IPS-18a (cell line): ENCODE results near the gene ANKFN1.
"Not testable (repeated sequence)": the region's sequence is repeated elsewhere in the genome, so short reads cannot be mapped to it uniquely, and the experiment has no call there.

Experiments used
- H3K27ac ChIP-seq: one replicate; pipeline ENCODE4 v1.5.1; 2013; ENCODE audit warnings: low read length
- H3K27me3 ChIP-seq: one replicate; pipeline ENCODE4 v1.6.1; 2013; ENCODE audit warnings: mild to moderate bottlenecking, low read length; ENCODE audit not compliant: control insufficient read depth, insufficient read depth
- H3K36me3 ChIP-seq: one replicate; pipeline ENCODE4 v1.6.1; 2013; ENCODE audit warnings: low read depth, low read length; ENCODE audit not compliant: control insufficient read depth
- H3K4me1 ChIP-seq: one replicate; pipeline ENCODE4 v1.6.1; 2013; ENCODE audit warnings: low read depth, low read length; ENCODE audit not compliant: control insufficient read depth
- H3K4me3 ChIP-seq: one replicate; pipeline ENCODE4 v1.5.1; 2013; ENCODE audit warnings: low read length
- H3K9ac ChIP-seq: one replicate; pipeline ENCODE4 v1.6.1; 2013; ENCODE audit warnings: mild to moderate bottlenecking, low read length, moderate library complexity
- H3K9me3 ChIP-seq: one replicate; pipeline ENCODE4 v1.6.1; 2013; ENCODE audit warnings: low read depth, low read length; ENCODE audit not compliant: control insufficient read depth

Gene ANKFN1

GRCh38 chr17:56373981-56374833 is 220.9 kb downstream of the ANKFN1 start:
- Histone ChIP-seq H3K4me1 (no peaks in the 10 kb centered on the region), H3K4me3 (no peak overlapping the region), H3K9me3 (no peaks in the 10 kb centered on the region), H3K9ac (no peak overlapping the region), H3K36me3 (no peaks in the 10 kb centered on the region), H3K27me3 (no peaks in the 10 kb centered on the region), H3K27ac (no peak overlapping the region)

- H3K27ac ChIP-seq: no peak overlapping the region
- no peaks in the 10 kb centered on the region for H3K36me3 ChIP-seq
- no peaks in the 10 kb centered on the region for H3K9me3 ChIP-seq
- H3K27me3 ChIP-seq: no peaks in the 10 kb centered on the region
- H3K9ac ChIP-seq: no peak overlapping the region
- no peak overlapping the region for H3K4me3 ChIP-seq
- no peaks in the 10 kb centered on the region for H3K4me1 ChIP-seq
Observed at GRCh38 chr17:56389356-56389755, 236.1 kb downstream of the ANKFN1 start.

GRCh38 chr17:56392321-56392720 is 239.0 kb downstream of the ANKFN1 start:
- Histone ChIP-seq H3K9me3 (no peaks in the 10 kb centered on the region), H3K4me1 (no peaks in the 10 kb centered on the region), H3K4me3 (no peak overlapping the region), H3K27me3 (no peaks in the 10 kb centered on the region), H3K36me3 (no peaks in the 10 kb centered on the region), H3K27ac (no peak overlapping the region), H3K9ac (no peak overlapping the region)

GRCh38 chr17:56393156-56393555 is 239.9 kb downstream of the ANKFN1 start:
- no peak overlapping the region for H3K27ac ChIP-seq
- H3K4me1 ChIP-seq: no peaks in the 10 kb centered on the region
- H3K4me3 ChIP-seq: no peak overlapping the region
- H3K36me3 ChIP-seq: no peaks in the 10 kb centered on the region
- no peaks in the 10 kb centered on the region for H3K27me3 ChIP-seq
- no peak overlapping the region for H3K9ac ChIP-seq
- H3K9me3 ChIP-seq: no peaks in the 10 kb centered on the region

- H3K9ac ChIP-seq: no peak overlapping the region
- H3K27ac ChIP-seq: no peak overlapping the region
- no peaks in the 10 kb centered on the region for H3K36me3 ChIP-seq
- no peaks in the 10 kb centered on the region for H3K27me3 ChIP-seq
- H3K4me3 ChIP-seq: no peak overlapping the region
- H3K9me3 ChIP-seq: no peaks in the 10 kb centered on the region
- H3K4me1 ChIP-seq: no peaks in the 10 kb centered on the region
Observed at GRCh38 chr17:56395787-56396186, 242.5 kb downstream of the ANKFN1 start.

GRCh38 chr17:56407086-56407485 is 253.8 kb downstream of the ANKFN1 start:
- H3K4me3 ChIP-seq: no peak overlapping the region
- H3K27me3 ChIP-seq: no peaks in the 10 kb centered on the region
- H3K9ac ChIP-seq: no peak overlapping the region
- no peaks in the 10 kb centered on the region for H3K4me1 ChIP-seq
- no peaks in the 10 kb centered on the region for H3K9me3 ChIP-seq
- H3K27ac ChIP-seq: no peak overlapping the region
- no peaks in the 10 kb centered on the region for H3K36me3 ChIP-seq

GRCh38 chr17:56412356-56412755 is 259.1 kb downstream of the ANKFN1 start:
- not testable (repeated sequence) for H3K4me3 ChIP-seq, H3K9ac ChIP-seq, H3K27ac ChIP-seq, H3K36me3 ChIP-seq, H3K9me3 ChIP-seq, H3K27me3 ChIP-seq, H3K4me1 ChIP-seq

GRCh38 chr17:56416682-56417351 is 263.5 kb downstream of the ANKFN1 start:
- Histone ChIP-seq H3K36me3 (no peaks in the 10 kb centered on the region), H3K9ac (no peak overlapping the region), H3K9me3 (no peaks in the 10 kb centered on the region), H3K4me1 (no peaks in the 10 kb centered on the region), H3K4me3 (no peak overlapping the region), H3K27ac (no peak overlapping the region), H3K27me3 (no peaks in the 10 kb centered on the region)

GRCh38 chr17:56424005-56424404 is 270.7 kb downstream of the ANKFN1 start:
- no peaks in the 10 kb centered on the region for H3K9me3 ChIP-seq
- no peak overlapping the region for H3K27ac ChIP-seq
- no peaks in the 10 kb centered on the region for H3K36me3 ChIP-seq
- no peaks in the 10 kb centered on the region for H3K27me3 ChIP-seq
- H3K4me3 ChIP-seq: no peak overlapping the region
- H3K4me1 ChIP-seq: no peaks in the 10 kb centered on the region
- H3K9ac ChIP-seq: no peak overlapping the region

- Histone ChIP-seq H3K27me3 (no peaks in the 10 kb centered on the region), H3K9ac (no peak overlapping the region), H3K9me3 (no peaks in the 10 kb centered on the region), H3K4me3 (no peak overlapping the region), H3K4me1 (no peaks in the 10 kb centered on the region), H3K27ac (no peak overlapping the region), H3K36me3 (no peaks in the 10 kb centered on the region)
Observed at GRCh38 chr17:56424543-56425044, 271.3 kb downstream of the ANKFN1 start.

GRCh38 chr17:56425483-56425882 is 272.2 kb downstream of the ANKFN1 start:
- no peak overlapping the region for H3K27ac ChIP-seq
- H3K9ac ChIP-seq: no peak overlapping the region
- no peaks in the 10 kb centered on the region for H3K4me1 ChIP-seq
- H3K9me3 ChIP-seq: no peaks in the 10 kb centered on the region
- H3K27me3 ChIP-seq: no peaks in the 10 kb centered on the region
- H3K36me3 ChIP-seq: no peaks in the 10 kb centered on the region
- no peak overlapping the region for H3K4me3 ChIP-seq

- H3K4me1 ChIP-seq: peaks cover 13% of the 10 kb centered on the region
- no peak overlapping the region for H3K4me3 ChIP-seq
- no peaks in the 10 kb centered on the region for H3K27me3 ChIP-seq
- no peak overlapping the region for H3K9ac ChIP-seq
- H3K27ac ChIP-seq: no peak overlapping the region
- no peaks in the 10 kb centered on the region for H3K36me3 ChIP-seq
- no peaks in the 10 kb centered on the region for H3K9me3 ChIP-seq
Observed at GRCh38 chr17:56426901-56427300, 273.6 kb downstream of the ANKFN1 start.
